ENCODE data around the gene AKAP8. TPM values are rescaled to one million over a fixed set of nuclear protein-coding genes. Genes with fewer than 3 reads are reported as not detected.

AKAP8 gene
- total RNA-seq, 1 experiment from 2014 or later = 59.5 TPM

- H3K4me1 ChIP-seq (ENCODE audit: insufficient read depth, low read length) = no peaks in the 10 kb centered on the region
- no peak overlapping the region for H3K14ac ChIP-seq (ENCODE audit: insufficient read depth, low read length)
- no CpG with 5 or more reads among the region's 14 CpGs for WGBS (ENCODE audit: extremely low coverage, insufficient read length, low lambda C conversion rate)
- peaks cover 45 to 74% (median 63%) of the 10 kb centered on the region in 3 experiments for H3K36me3 Mint-ChIP-seq (ENCODE audit: insufficient read depth in 1 of 3, low read depth in 3 of 3)
- H3K4me2 ChIP-seq (ENCODE audit: insufficient read depth, insufficient read length, low read length) = no peak overlapping the region
- no peak overlapping the region for H3K4me3 Mint-ChIP-seq
- H3K23me2 ChIP-seq (ENCODE audit: insufficient read length, low read depth, low read length, poor library complexity, severe bottlenecking) = no peaks in the 10 kb centered on the region
- peaks cover 4% of the 10 kb centered on the region for H3K79me1 ChIP-seq (ENCODE audit: insufficient read depth, low read depth, low read length, poor library complexity, severe bottlenecking)
- H4K20me1 ChIP-seq (ENCODE audit: control insufficient read depth, insufficient read depth, insufficient read length) = peaks cover 2% of the 10 kb centered on the region
- H3K79me2 ChIP-seq (ENCODE audit: insufficient read depth, low read length) = peaks cover 19% of the 10 kb centered on the region
- H3K9me3 ChIP-seq (ENCODE audit: control insufficient read depth, low read depth, low read length) = no peaks in the 10 kb centered on the region
- H3K4ac ChIP-seq (ENCODE audit: low read depth, low read length) = no peak overlapping the region
- no peak overlapping the region for H3K9ac ChIP-seq (ENCODE audit: extremely low read depth, insufficient read length, low read length)
- no peak overlapping the region for H2BK5ac ChIP-seq (ENCODE audit: insufficient read length, low read length)
- no peak overlapping the region for H4K8ac ChIP-seq (replicated peaks; ENCODE audit: insufficient read length, low read depth, low read length)
- no peak for TF ChIP-seq CTCF (conservative IDR thresholded peaks at IDR 0.05)
- no peak overlapping the region for H2BK120ac ChIP-seq (ENCODE audit: low read depth, low read length, poor library complexity, severe bottlenecking)
- no peak overlapping the region for H4K91ac ChIP-seq (ENCODE audit: insufficient read length, low read depth, low read length)
- no peak overlapping the region for H2BK15ac ChIP-seq (ENCODE audit: low read depth, low read length)
- no peak overlapping the region for H3K56ac ChIP-seq (ENCODE audit: insufficient read length, low read depth, low read length)
- H2AFZ ChIP-seq (ENCODE audit: low read length) = no peak overlapping the region
- H2BK20ac ChIP-seq (ENCODE audit: low read depth, low read length, poor library complexity, severe bottlenecking) = no peak overlapping the region
- H2BK12ac ChIP-seq (ENCODE audit: insufficient read length, low read depth, low read length) = no peak overlapping the region
- no peak overlapping the region for H4K5ac ChIP-seq (ENCODE audit: insufficient read length, low read depth, low read length)
- no peak overlapping the region for H3K27ac ChIP-seq (ENCODE audit: insufficient read length, low read depth, low read length)
- no peak overlapping the region for H3K23ac ChIP-seq (ENCODE audit: insufficient read length, low read depth, low read length)
- no peaks in the 10 kb centered on the region for H3K4me1 Mint-ChIP-seq
- H3K18ac ChIP-seq (ENCODE audit: insufficient read length, low read depth, low read length) = no peak overlapping the region
- no peaks in the 10 kb centered on the region for H3K27me3 Mint-ChIP-seq (ENCODE audit: low read depth)
- H3T11ph ChIP-seq (ENCODE audit: low read length) = no peak overlapping the region
- no peak overlapping the region; a peak in 1 of 7 replicates for H3K27ac Mint-ChIP-seq
- H3K27me3 ChIP-seq (ENCODE audit: insufficient read depth, low read length) = no peaks in the 10 kb centered on the region
- DNase-seq = no peak
- no peaks in the 10 kb centered on the region; a peak in 1 of 5 replicates for H3K9me3 Mint-ChIP-seq
- no peak overlapping the region for H2AK5ac ChIP-seq (ENCODE audit: insufficient read length, low read length)
These were observed 20.0 kb upstream of the AKAP8 start for GRCh38 chr19:15399635-15400034.
